ENCODE results near the gene ETV5. TPM values are rescaled to one million over a fixed set of nuclear protein-coding genes. Genes with fewer than 3 reads are reported as not detected.

ETV5 gene
- 39.6 and 39.8 TPM in 2 replicates for total RNA-seq (2013; cell fraction: nucleolus; rRNA removed)
- 8.1 and 8.3 TPM in 2 replicates for total RNA-seq (2014; rRNA removed)
- total RNA-seq (2014; rRNA removed; fragmentation: Illumina TruSeq; extraction: Trizol): 5.9 and 6.3 TPM in 2 replicates
- 10.6 and 12.5 TPM in 2 replicates for total RNA-seq (2021)
- polyA plus RNA-seq (2011; ENCODE audit: low read depth): 2.9 TPM
- 5.4 and 6.0 TPM in 2 replicates for polyA plus RNA-seq (2011; rRNA removed)
- polyA plus RNA-seq (2011; cell fraction: cytosol; rRNA removed): 4.1 and 5.4 TPM in 2 replicates
- polyA plus RNA-seq (2011; cell fraction: nucleus; rRNA removed): 2.9 and 3.9 TPM in 2 replicates
- 4.4 and 6.2 TPM in 2 replicates for polyA plus RNA-seq (2012)
- polyA plus RNA-seq (2014; fragmentation: Illumina TruSeq; extraction: Trizol): 6.7 and 7.8 TPM in 2 replicates
- polyA plus RNA-seq (2014; fragmentation: Nextera tagmentation; extraction: Ambion mirVana): 1 to 10 TPM; 5.0 to 5.4 TPM
- 7.0 and 7.8 TPM in 2 replicates for polyA plus RNA-seq (2014; rRNA removed)
- polyA plus RNA-seq (2016; fragmentation: Nextera tagmentation; extraction: Ambion mirVana): 10 to 100 TPM; 14.5 to 18.4 TPM
- 5.2 and 6.5 TPM in 2 replicates for polyA minus RNA-seq (2011; rRNA and poly(A)+ RNA removed)
- 4.5 and 4.9 TPM in 2 replicates for polyA minus RNA-seq (2011; cell fraction: cytosol; rRNA and poly(A)+ RNA removed)
- polyA minus RNA-seq (2011; cell fraction: nucleus; rRNA and poly(A)+ RNA removed): 2.9 and 8.4 TPM in 2 replicates
- percentile 43 among the genes with signal in this experiment for Bru-seq, nascent RNA
- BruChase-seq, experiment 1, labeled RNA remaining after a 6-hour chase: percentile 35 among the genes with signal in this experiment
- percentile 36 among the genes with signal in this experiment for BruChase-seq, experiment 2, labeled RNA remaining after a 2-hour chase
- long read RNA-seq, experiment 1, full-length matches to known transcripts: 4 of 6 reads
- long read RNA-seq, experiment 1, partial matches to known transcripts: 1 of 6 reads
- long read RNA-seq, experiment 1, other reads (novel, unspliced or antisense): 1 of 6 reads
- long read RNA-seq, experiment 2, transcript ETV5-210 (6 exons, 642 nt): major isoform, 15 of 23 reads
- long read RNA-seq, experiment 2, partial matches to known transcripts: 5 of 23 reads
- long read RNA-seq, experiment 2, other reads (novel, unspliced or antisense): 3 of 23 reads

DNA sequence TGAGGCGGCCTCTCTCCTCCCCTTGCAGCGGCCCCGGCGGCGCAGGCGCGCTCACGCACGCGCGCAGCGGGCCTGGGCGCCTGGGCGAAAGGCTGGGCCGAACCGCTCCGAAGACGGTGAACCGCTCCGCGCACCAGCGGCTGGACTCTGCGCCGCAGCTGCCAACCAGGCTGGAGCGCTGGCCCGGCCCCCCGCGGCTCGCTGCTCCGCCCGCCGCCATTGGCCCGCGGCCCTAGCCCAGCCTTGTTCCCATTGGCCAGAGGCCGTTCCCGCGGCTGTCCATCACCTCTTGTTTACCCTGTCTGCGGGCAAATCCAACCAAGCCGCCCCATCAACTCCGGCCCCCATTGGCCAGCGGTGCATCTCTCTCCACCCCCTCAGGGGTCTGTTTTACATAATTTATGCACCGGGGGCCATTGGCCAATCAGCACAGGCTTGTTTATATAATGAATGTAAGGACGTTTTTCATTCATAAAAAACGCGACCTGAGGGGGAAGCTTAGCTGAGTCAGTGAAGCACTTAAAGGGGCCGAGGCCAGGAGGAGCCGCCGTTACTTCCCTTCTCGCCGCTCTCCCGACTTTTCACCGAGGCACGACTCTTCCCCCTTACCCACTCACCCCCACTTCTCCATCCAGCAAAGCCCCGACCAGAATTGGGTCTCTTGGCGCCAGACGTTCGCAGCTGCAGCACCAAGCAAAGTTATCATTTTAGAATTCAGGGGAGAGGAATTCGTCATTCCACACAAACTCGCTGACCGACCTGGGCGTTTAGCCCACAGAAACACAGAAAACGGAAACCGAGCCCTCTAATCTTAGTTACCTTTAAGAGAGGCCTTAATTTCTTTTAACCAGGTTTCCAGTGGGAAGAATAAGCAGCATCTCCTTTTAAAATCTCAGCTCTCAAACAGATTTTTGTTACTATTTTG, at the start of gene ETV5:
TSS of gene ETV5 (minus strand) at position 149 of the 925 bp plus-strand sequence. CDS start 3,221 bp downstream, outside the sequence.
- peak; percentile 90 for DNase-seq (ENCODE audit: low read depth, low spot score)
- peak; percentile 78 for FAIRE-seq
- ChIA-PET RAD21 (ENCODE audit: unreplicated experiment) (interaction anchor here (0.6 to 3.3 kb wide), 7 partner anchors 11 to 427 kb away, joined by 3 to 10 read pairs (median 3); no protein-coding TSS in a partner anchor), CTCF (interaction anchor here (0.6 to 2.6 kb wide), 7 partner anchors 27 to 166 kb away, joined by 3 to 13 read pairs (median 3); no protein-coding TSS in a partner anchor), POLR2A (interaction anchor here (0.7 to 2.0 kb wide), 6 partner anchors 13 to 172 kb away, joined by 3 to 6 read pairs (median 3); partner anchors contain the start of gene TRA2B), SMC1A (ENCODE audit: uncharacterized antibody, unreplicated experiment) (interaction anchor here (0.6 to 1.9 kb wide), 7 partner anchors 14 to 146 kb away, joined by 3 to 6 read pairs (median 4); no protein-coding TSS in a partner anchor)
- H3K79me2 ChIP-seq (ENCODE audit: control insufficient read depth, insufficient read depth, low read length): no peaks in the 10 kb centered on the region
- no peaks in the 10 kb centered on the region for H4K20me1 ChIP-seq (ENCODE audit: control insufficient read depth, insufficient read depth)
- 1% methylated on average over 46 of the region's 63 CpGs for WGBS (ENCODE audit: insufficient coverage, insufficient replicate concordance, low lambda C conversion rate, missing lambda C conversion rate)
- H3K9me3 ChIP-seq (replicated peaks; ENCODE audit: control insufficient read depth, insufficient read depth, low read length): no peaks in the 10 kb centered on the region; the same call in 2 of the 3 replicates
- H3K9ac ChIP-seq (ENCODE audit: control insufficient read depth, insufficient read depth, low read length): peak within 1 kb of the TSS; percentile 62
- H3K4me1 ChIP-seq (ENCODE audit: control insufficient read depth, insufficient read depth, low read length): peaks cover 24% of the 10 kb centered on the region
- peak within 1 kb of the TSS; percentile 79 for H3K4me3 ChIP-seq
- in situ Hi-C loops (cut with MboI) (no loop called here), intact Hi-C loops (cut with micrococcal nuclease; ENCODE audit: unreplicated experiment) (loop anchor here (5.0 to 10.0 kb wide), 3 partner anchors 43 to 426 kb away; no protein-coding TSS in a partner anchor)
- peak within 1 kb of the TSS; percentile 93 for H2AFZ ChIP-seq (ENCODE audit: control insufficient read depth, low read depth, low read length)
- peak; percentile 96 for ATAC-seq
- H3K27me3 ChIP-seq (replicated peaks in 1 of 2; ENCODE audit: control insufficient read depth in 2 of 2, insufficient read depth in 2 of 2, low read length in 1 of 2): peaks cover 0 to 15% of the 10 kb centered on the region in 2 experiments; a peak in 2 of 4 replicates
- no peaks in the 10 kb centered on the region for H3K36me3 ChIP-seq (ENCODE audit: control insufficient read depth in 2 of 2, insufficient read depth in 2 of 2, low read length in 1 of 2)
- peak within 1 kb of the TSS; percentile 46; the same call in 1 of the 2 replicates for H3K27ac ChIP-seq (ENCODE audit: control insufficient read depth, insufficient read depth)
- peak within 1 kb of the TSS; percentile 98 for H3K4me2 ChIP-seq (ENCODE audit: control insufficient read depth, insufficient read depth)
- BruUV-seq (replicated peaks): no TSS peak
- TF ChIP-seq ZNF217 (IDR thresholded peaks at IDR 0.05) (no peak), RBBP5 (conservative IDR thresholded peaks at IDR 0.05) (no peak), HSF1 (IDR thresholded peaks at IDR 0.05; ENCODE audit: low read depth, low read length) (no peak), YY1 (IDR thresholded peaks at IDR 0.05; ENCODE audit: low read depth, low read length) (no peak), CEBPZ (IDR thresholded peaks at IDR 0.05; ENCODE audit: low read depth, low read length) (no peak; the same call in 1 of the 2 replicates), CBFB (IDR thresholded peaks at IDR 0.05; ENCODE audit: low read depth) (no peak), CHD2 (IDR thresholded peaks at IDR 0.05; ENCODE audit: borderline replicate concordance, low read depth, low read length) (peak; percentile 94), IRF3 (IDR thresholded peaks at IDR 0.05) (peak; percentile 90), SUPT20H (IDR thresholded peaks at IDR 0.05; ENCODE audit: borderline replicate concordance, control insufficient read depth, low read depth, low read length) (no peak), SMARCA5 (IDR thresholded peaks at IDR 0.05) (peak; percentile 17; the same call in 1 of the 2 replicates)

Data from GM12878 (cell line).